K562 (cell line): ENCODE results near the gene ZMIZ1. TPM values are rescaled to one million over a fixed set of nuclear protein-coding genes. Genes with fewer than 3 reads are reported as not detected.

Source experiments
- ATF3 ChIP-seq, 2 experiments: fragments of 450-650 bp in 1 of 2; sonication (generic) in 1 of 2; formaldehyde crosslinking in 1 of 2; IDR thresholded peaks in 1 of 2; conservative IDR thresholded peaks in 1 of 2; 2 replicates each; pipeline versions ENCODE4 v1.6.1 to v1.8.1; 2016 to 2023; ENCODE audit warnings: mild to moderate bottlenecking in 2 of 2, moderate library complexity in 2 of 2, inconsistent platforms in 1 of 2, missing genetic modification reagents in 1 of 2
- BCOR ChIP-seq: fragments of 450-650 bp; IDR thresholded peaks from 2 replicates; pipeline ENCODE4 v1.6.1; 2016
- CSDE1 ChIP-seq, 2 experiments: fragments of 450-650 bp; IDR thresholded peaks; 2 replicates each; pipeline ENCODE4 v1.6.1; 2016; ENCODE audit warnings: mild to moderate bottlenecking in 1 of 2
- CXXC5 ChIP-seq: fragments of 250-450 bp; sonication (Bioruptor Pico); IDR thresholded peaks from 2 replicates; pipeline ENCODE4 v1.8.0; 2022; ENCODE audit warnings: inconsistent platforms, mild to moderate bottlenecking, moderate library complexity
- DEAF1 ChIP-seq: fragments of 450-650 bp; formaldehyde crosslinking; IDR thresholded peaks from 2 replicates; pipeline ENCODE4 v1.4.0; 2020; ENCODE audit warnings: mild to moderate bottlenecking, moderate library complexity
- FOXJ2 ChIP-seq: fragments of 200-800 bp; sonication (Bioruptor generic); IDR thresholded peaks from 2 replicates; pipeline ENCODE4 v1.6.1; 2016; ENCODE audit warnings: missing genetic modification characterization, missing compliant biosample characterization
- HDAC2 ChIP-seq: fragments of 450-650 bp; IDR thresholded peaks from 2 replicates; pipeline ENCODE4 v1.6.1; 2016; ENCODE audit warnings: mild to moderate bottlenecking
- HDAC8 ChIP-seq: fragments of 450-650 bp; IDR thresholded peaks from 2 replicates; pipeline ENCODE4 v1.6.1; 2016; ENCODE audit warnings: mild to moderate bottlenecking, missing genetic modification characterization, moderate library complexity, missing compliant biosample characterization
- ILK ChIP-seq: fragments of 450-650 bp; IDR thresholded peaks from 2 replicates; pipeline ENCODE4 v1.6.1; 2016; ENCODE audit warnings: missing genetic modification characterization, low read depth, mild to moderate bottlenecking, missing compliant biosample characterization, moderate library complexity, borderline replicate concordance
- NUFIP1 ChIP-seq: fragments of 450-650 bp; IDR thresholded peaks from 2 replicates; pipeline ENCODE4 v1.6.1; 2018; ENCODE audit not compliant: partially characterized antibody
- PREB ChIP-seq: sonication (generic); formaldehyde crosslinking; IDR thresholded peaks from 2 replicates; pipeline ENCODE4 v1.8.1; 2023; ENCODE audit warnings: mild to moderate bottlenecking, missing genetic modification reagents
- SREBF2 ChIP-seq: sonication (generic); formaldehyde crosslinking; IDR thresholded peaks from 2 replicates; pipeline ENCODE4 v1.4.0; 2020; ENCODE audit warnings: mild to moderate bottlenecking, missing genetic modification reagents
- SUPT5H ChIP-seq: fragments of 450-650 bp; IDR thresholded peaks from 2 replicates; pipeline ENCODE4 v1.6.1; 2016
- TCF7L2 ChIP-seq: fragments of 150-350 bp; IDR thresholded peaks from 2 replicates; pipeline ENCODE4 v1.6.1; 2016; ENCODE audit warnings: low read depth, mild to moderate bottlenecking, low read length, moderate library complexity
- TEAD4 ChIP-seq, 2 experiments: sonication (generic) in 1 of 2; formaldehyde crosslinking in 1 of 2; IDR thresholded peaks; 2 replicates each; pipeline versions ENCODE4 v1.6.1 to v1.8.0; 2012 to 2022; ENCODE audit warnings: borderline replicate concordance in 1 of 2, inconsistent platforms in 1 of 2, low read length in 1 of 2, mild to moderate bottlenecking in 1 of 2, missing genetic modification reagents in 1 of 2
- THRAP3 ChIP-seq: fragments of 450-650 bp; IDR thresholded peaks from 2 replicates; pipeline ENCODE4 v1.6.1; 2016; ENCODE audit warnings: mild to moderate bottlenecking, inconsistent platforms, borderline replicate concordance
- ZNF232 ChIP-seq: sonication (generic); formaldehyde crosslinking; IDR thresholded peaks from 2 replicates; pipeline ENCODE4 v1.8.0; 2022; ENCODE audit warnings: mild to moderate bottlenecking, missing genetic modification reagents
- ZNF408 ChIP-seq: fragments of 250-450 bp; sonication (Bioruptor Pico); IDR thresholded peaks from 2 replicates; pipeline ENCODE4 v1.4.0; 2020; ENCODE audit warnings: low read depth, mild to moderate bottlenecking, moderate library complexity
- polyA plus RNA-seq, 8 experiments: library from polyadenylated mRNA; depleted of rRNA in 4 of 8; stranded (reverse) in 5 of 8; unstranded in 3 of 8; fragments of >200 nt; fragmentation: Nextera tagmentation in 2 of 8; fragmentation: Illumina TruSeq in 1 of 8; extraction: Ambion mirVana in 2 of 8; extraction: Trizol in 1 of 8; gene quantifications; 2 replicates each; pipeline versions ENCODE4 v1.2.1 to v1.2.3, GENCODE V29; 2011 to 2014; ENCODE audit warnings: inconsistent platforms in 1 of 8, missing spikeins in 1 of 8
- total RNA-seq, 7 experiments: library from RNA; depleted of rRNA in 6 of 7; stranded (reverse); fragments of >200 nt in 6 of 7; fragmentation: Illumina TruSeq in 2 of 7; extraction: Trizol in 2 of 7; gene quantifications; 2 replicates each; pipeline versions ENCODE4 v1.2.1 to v1.2.3, GENCODE V29; 2011 to 2021; ENCODE audit warnings: low replicate concordance in 1 of 7
- TF ChIP-seq, protein P1 (sequence below): fragments of 250-450 bp; sonication (Bioruptor Pico); IDR thresholded peaks from 2 replicates; pipeline ENCODE4 v1.5.0; 2020; ENCODE audit warnings: mild to moderate bottlenecking
- TF ChIP-seq, protein P2 (sequence below), 2 experiments: fragments of 200-800 bp in 1 of 2; sonication (Bioruptor generic) in 1 of 2; sonication (generic) in 1 of 2; formaldehyde crosslinking in 1 of 2; IDR thresholded peaks in 1 of 2; conservative IDR thresholded peaks in 1 of 2; 2 replicates each; pipeline versions ENCODE4 v1.5.0 to v1.6.1; 2016 to 2020; ENCODE audit warnings: missing compliant biosample characterization in 1 of 2, missing genetic modification characterization in 1 of 2, missing genetic modification reagents in 1 of 2

ZMIZ1 gene
- total and polyA plus RNA-seq, 9 of the 15 experiments (the other 6 are each of a cell fraction or from before 2014, with no cell fraction given): 1.0 to 37.3 (median 4.3) TPM

GRCh38 chr10:79093658-79094411, 25.1 kb downstream of the ZMIZ1 start (continued):
- TF ChIP-seq PREB (CRISPR knock-in tag) (no peak), BCOR (peak; percentile 90), ZNF408 (no peak), SUPT5H (no peak), HDAC8 (tag) (no peak), SREBF2 (no peak), THRAP3 (no peak), CSDE1 (IDR thresholded peaks at IDR 0.05) (no peak), HDAC2 (peak; percentile 82; the same call in 1 of the 2 replicates), ZNF232 (CRISPR knock-in tag) (no peak), ATF3 (IDR thresholded peaks at IDR 0.05) (no peak), ATF3 (CRISPR knock-in tag; conservative IDR thresholded peaks at IDR 0.05) (no peak), NUFIP1 (no peak), ILK (tag) (no peak), TEAD4 (IDR thresholded peaks at IDR 0.05; ENCODE audit: low read length) (peak; percentile 80), TEAD4 (CRISPR knock-in tag; IDR thresholded peaks at IDR 0.05; ENCODE audit: borderline replicate concordance) (no peak), TCF7L2 (peak; percentile 19; the same call in 1 of the 2 replicates), FOXJ2 (tag) (0 out of 2 replicates have a peak, but pooled peaks have one; percentile 22), CXXC5 (peak; percentile 82), DEAF1 (CRISPR knock-in tag) (no peak)
- TF ChIP-seq, protein P1, sequence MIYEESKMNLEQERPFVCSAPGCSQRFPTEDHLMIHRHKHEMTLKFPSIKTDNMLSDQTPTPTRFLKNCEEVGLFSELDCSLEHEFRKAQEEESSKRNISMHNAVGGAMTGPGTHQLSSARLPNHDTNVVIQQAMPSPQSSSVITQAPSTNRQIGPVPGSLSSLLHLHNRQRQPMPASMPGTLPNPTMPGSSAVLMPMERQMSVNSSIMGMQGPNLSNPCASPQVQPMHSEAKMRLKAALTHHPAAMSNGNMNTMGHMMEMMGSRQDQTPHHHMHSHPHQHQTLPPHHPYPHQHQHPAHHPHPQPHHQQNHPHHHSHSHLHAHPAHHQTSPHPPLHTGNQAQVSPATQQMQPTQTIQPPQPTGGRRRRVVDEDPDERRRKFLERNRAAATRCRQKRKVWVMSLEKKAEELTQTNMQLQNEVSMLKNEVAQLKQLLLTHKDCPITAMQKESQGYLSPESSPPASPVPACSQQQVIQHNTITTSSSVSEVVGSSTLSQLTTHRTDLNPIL (CRISPR knock-in tag): no peak
- TF ChIP-seq, protein P2, sequence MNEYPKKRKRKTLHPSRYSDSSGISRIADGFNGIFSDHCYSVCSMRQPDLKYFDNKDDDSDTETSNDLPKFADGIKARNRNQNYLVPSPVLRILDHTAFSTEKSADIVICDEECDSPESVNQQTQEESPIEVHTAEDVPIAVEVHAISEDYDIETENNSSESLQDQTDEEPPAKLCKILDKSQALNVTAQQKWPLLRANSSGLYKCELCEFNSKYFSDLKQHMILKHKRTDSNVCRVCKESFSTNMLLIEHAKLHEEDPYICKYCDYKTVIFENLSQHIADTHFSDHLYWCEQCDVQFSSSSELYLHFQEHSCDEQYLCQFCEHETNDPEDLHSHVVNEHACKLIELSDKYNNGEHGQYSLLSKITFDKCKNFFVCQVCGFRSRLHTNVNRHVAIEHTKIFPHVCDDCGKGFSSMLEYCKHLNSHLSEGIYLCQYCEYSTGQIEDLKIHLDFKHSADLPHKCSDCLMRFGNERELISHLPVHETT (CRISPR knock-in tag; conservative IDR thresholded peaks at IDR 0.05 in 1 of 2, IDR thresholded peaks at IDR 0.05 in 1 of 2): peak in 1 of 2 experiments; percentile 71; a peak in 1 of 4 replicates
